Choroid plexus epithelial cell (primary cell): ENCODE results near the gene CREG2.

ENCODE experiments used
- DNase-seq: peaks from one replicate; pipeline ENCODE4 v3.0.0-alpha.2; 2010; ENCODE audit warnings: low read depth
- H3K4me3 ChIP-seq: 2 replicates; pipeline ENCODE4 v1.5.1; 2011; ENCODE audit warnings: low read depth, mild to moderate bottlenecking, control low read depth, low read length, moderate library complexity
- CTCF ChIP-seq: conservative IDR thresholded peaks from 2 replicates; pipeline ENCODE4 v1.5.1; 2011; ENCODE audit warnings: low read depth, mild to moderate bottlenecking, control low read depth, inconsistent platforms, low read length, moderate library complexity

The CREG2 gene

GRCh38 chr2:101400506-101401325 is 13.4 kb upstream of the CREG2 start:
- H3K4me3 ChIP-seq, result no peak overlapping the region
- DNase-seq, result peak; percentile 55
- TF ChIP-seq CTCF, result no peak

- TF ChIP-seq CTCF, result no peak
- no peak overlapping the region for H3K4me3 ChIP-seq
- DNase-seq, result peak; percentile 17
Measured at GRCh38 chr2:101400048-101400447, 12.7 kb upstream of the CREG2 start.

- H3K4me3 ChIP-seq, result no peak overlapping the region
- TF ChIP-seq CTCF, result no peak
- DNase-seq, result no peak
Measured at GRCh38 chr2:101399021-101399799, 11.9 kb upstream of the CREG2 start.

GRCh38 chr2:101398116-101398821 is 11.0 kb upstream of the CREG2 start:
- no peak for TF ChIP-seq CTCF
- DNase-seq, result peak; percentile 18
- H3K4me3 ChIP-seq, result no peak overlapping the region

GRCh38 chr2:101396316-101396717 is 9.0 kb upstream of the CREG2 start:
- peak; percentile 88 for DNase-seq
- no peak overlapping the region for H3K4me3 ChIP-seq
- no peak for TF ChIP-seq CTCF

- no peak for DNase-seq
- TF ChIP-seq CTCF, result no peak
- no peak overlapping the region for H3K4me3 ChIP-seq
Measured at GRCh38 chr2:101395545-101396315, 8.4 kb upstream of the CREG2 start.
